OCI-LY7 (cell line): ENCODE data around the gene KCNQ2. TPM values are rescaled to one million over a fixed set of nuclear protein-coding genes. Genes with fewer than 3 reads are reported as not detected.

Source experiments
- BruUV-seq: library from RNA; stranded (reverse); fragments of 400-500 nt; replicated peaks from 2 replicates; lab custom pipeline; 2021; lab: Mats Ljungman, UMichigan
- CTCF ChIA-PET: fragments of 300-600 bp; sonication (Branson Sonifier 250); formaldehyde crosslinking; loops from one replicate; lab custom pipeline; 2022; ENCODE audit warnings: antibody characterized with exemption; ENCODE audit not compliant: unreplicated experiment; lab: Charles Lee
- POLR2A ChIA-PET: fragments of 300-600 bp; sonication (Branson Sonifier 250); formaldehyde crosslinking; loops from one replicate; lab custom pipeline; 2022; ENCODE audit warnings: antibody characterized with exemption; lab: Charles Lee
- DNase-seq: peaks from one replicate; pipeline ENCODE4 v3.0.0-alpha.2; 2015; ENCODE audit warnings: low spot score
- H2AFZ ChIP-seq: fragments of 200-600 bp; sonication (generic), shearing (Covaris generic); 2 replicates; pipeline ENCODE4 v1.6.1; 2014; ENCODE audit warnings: mild to moderate bottlenecking, antibody characterized with exemption, low read length, moderate library complexity
- H3K27ac ChIP-seq: fragments of 200-600 bp; sonication (generic); 2 replicates; pipeline ENCODE4 v1.5.1; 2014; ENCODE audit warnings: mixed run types, low read depth, mild to moderate bottlenecking, moderate library complexity, low read length, inconsistent platforms; ENCODE audit not compliant: poor library complexity, severe bottlenecking
- H3K36me3 ChIP-seq: fragments of 200-600 bp; sonication (generic); 2 replicates; pipeline ENCODE4 v1.6.1; 2014; ENCODE audit warnings: mild to moderate bottlenecking, antibody characterized with exemption, low read length, moderate library complexity, mixed read lengths; ENCODE audit not compliant: insufficient read depth
- H3K4me1 ChIP-seq: fragments of 200-600 bp; sonication (generic); 2 replicates; pipeline ENCODE4 v1.5.1; 2014; ENCODE audit warnings: mild to moderate bottlenecking, low read length; ENCODE audit not compliant: insufficient read depth, poor library complexity, severe bottlenecking
- H3K4me2 ChIP-seq: fragments of 200-600 bp; sonication (generic); 2 replicates; pipeline ENCODE4 v1.6.1; 2014; ENCODE audit warnings: mild to moderate bottlenecking, low read length
- H3K4me3 ChIP-seq: fragments of 200-600 bp; sonication (generic); 2 replicates; pipeline ENCODE4 v1.5.1; 2014; ENCODE audit warnings: mild to moderate bottlenecking, low read depth, low read length; ENCODE audit not compliant: poor library complexity, severe bottlenecking
- H3K79me2 ChIP-seq: fragments of 200-600 bp; sonication (generic); 2 replicates; pipeline ENCODE4 v1.6.1; 2016; ENCODE audit warnings: low read depth, mild to moderate bottlenecking, low read length, moderate library complexity, mixed read lengths; ENCODE audit not compliant: insufficient read depth
- H3K9me2 ChIP-seq: fragments of 200-600 bp; sonication (generic); 2 replicates; pipeline ENCODE4 v1.6.1; 2016; ENCODE audit warnings: mild to moderate bottlenecking, low read length, mixed read lengths; ENCODE audit not compliant: insufficient read depth
- H3K9me3 ChIP-seq: fragments of 200-600 bp; sonication (generic); 2 replicates; pipeline ENCODE4 v1.6.1; 2014; ENCODE audit warnings: mild to moderate bottlenecking, mixed run types, low read length, mixed read lengths
- H4K20me1 ChIP-seq: fragments of 200-600 bp; sonication (generic); 2 replicates; pipeline ENCODE4 v1.6.1; 2014; ENCODE audit warnings: mild to moderate bottlenecking, antibody characterized with exemption, low read length, moderate library complexity, mixed read lengths; ENCODE audit not compliant: insufficient read depth
- CTCF ChIP-seq: fragments of 200-600 bp; sonication (generic); conservative IDR thresholded peaks from 2 replicates; pipeline ENCODE4 v1.5.1; 2014; ENCODE audit warnings: mild to moderate bottlenecking, antibody characterized with exemption, low read length, moderate library complexity, mixed read lengths
- EZH2phosphoT487 ChIP-seq: fragments of 200-600 bp; sonication (generic); IDR thresholded peaks from 2 replicates; pipeline ENCODE4 v1.6.1; 2018; ENCODE audit warnings: low read depth, borderline replicate concordance, mild to moderate bottlenecking, mixed run types, antibody characterized with exemption, low read length, moderate library complexity, mixed read lengths
- intact Hi-C: fragments of 100-400 bp; cut with micrococcal nuclease; formaldehyde crosslinking; loops from one replicate; pipeline ENCODE4 v1.10.0; 2022; ENCODE audit not compliant: unreplicated experiment
- total RNA-seq, 2 experiments: library from RNA; depleted of rRNA in 1 of 2; stranded (reverse); fragments of >200 nt in 1 of 2; shearing (Covaris generic) in 1 of 2; gene quantifications; 2 replicates each; pipeline ENCODE4 v1.2.3, GENCODE V29; 2014 to 2022

The KCNQ2 gene
- total RNA-seq, 2 experiments from 2014 or later, result not detected

GRCh38 chr20:63493563-63494020 is 21.1 kb upstream of the KCNQ2 start:
- H3K9me3 ChIP-seq, result no peaks in the 10 kb centered on the region
- ChIA-PET POLR2A (no interaction called here), CTCF (no interaction called here)
- DNase-seq, result no peak
- no peaks in the 10 kb centered on the region for H3K4me1 ChIP-seq
- TF ChIP-seq CTCF (no peak), EZH2phosphoT487 (no peak)
- H3K79me2 ChIP-seq, result no peaks in the 10 kb centered on the region
- no peak overlapping the region for H3K4me2 ChIP-seq
- H3K36me3 ChIP-seq, result no peaks in the 10 kb centered on the region
- no peak overlapping the region for H3K27ac ChIP-seq
- no TSS peak for BruUV-seq
- no peaks in the 10 kb centered on the region for H4K20me1 ChIP-seq
- no peaks in the 10 kb centered on the region for H3K9me2 ChIP-seq
- intact Hi-C loops, result no loop called here
- H2AFZ ChIP-seq, result no peak overlapping the region
- H3K4me3 ChIP-seq, result no peak overlapping the region

GRCh38 chr20:63492982-63493381 is 20.5 kb upstream of the KCNQ2 start:
- H3K4me3 ChIP-seq, result no peak overlapping the region
- no peak for DNase-seq
- intact Hi-C loops, result no loop called here
- no peaks in the 10 kb centered on the region for H3K4me1 ChIP-seq
- TF ChIP-seq CTCF, result no peak
- TF ChIP-seq EZH2phosphoT487, result no peak
- no peaks in the 10 kb centered on the region for H3K79me2 ChIP-seq
- H2AFZ ChIP-seq, result no peak overlapping the region
- CTCF ChIA-PET, result no interaction called here
- no peaks in the 10 kb centered on the region for H4K20me1 ChIP-seq
- H3K4me2 ChIP-seq, result no peak overlapping the region
- H3K36me3 ChIP-seq, result no peaks in the 10 kb centered on the region
- POLR2A ChIA-PET, result no interaction called here
- no peaks in the 10 kb centered on the region for H3K9me3 ChIP-seq
- H3K27ac ChIP-seq, result no peak overlapping the region
- no TSS peak for BruUV-seq
- H3K9me2 ChIP-seq, result no peaks in the 10 kb centered on the region

- H2AFZ ChIP-seq, result no peak overlapping the region
- no peaks in the 10 kb centered on the region for H3K4me1 ChIP-seq
- no peak overlapping the region for H3K4me2 ChIP-seq
- no TSS peak for BruUV-seq
- H3K4me3 ChIP-seq, result no peak overlapping the region
- no peaks in the 10 kb centered on the region for H3K79me2 ChIP-seq
- no peaks in the 10 kb centered on the region for H3K36me3 ChIP-seq
- no peaks in the 10 kb centered on the region for H4K20me1 ChIP-seq
- H3K9me3 ChIP-seq, result no peaks in the 10 kb centered on the region
- no peaks in the 10 kb centered on the region for H3K9me2 ChIP-seq
- POLR2A ChIA-PET, result no interaction called here
- DNase-seq, result no peak
- TF ChIP-seq EZH2phosphoT487 (no peak), CTCF (no peak)
- intact Hi-C loops, result no loop called here
- CTCF ChIA-PET, result no interaction called here
- no peak overlapping the region for H3K27ac ChIP-seq
Measured at GRCh38 chr20:63492518-63492917, 20.1 kb upstream of the KCNQ2 start.
